HG02588 (cell line): ENCODE measurements around the gene PMPCA.
"Not testable (repeated sequence)": the region's sequence is repeated elsewhere in the genome, so short reads cannot be mapped to it uniquely, and the experiment has no call there.

ENCODE experiments used
- ATAC-seq: cut with Tn5 transposase; IDR thresholded peaks from one replicate; pipeline ENCODE4 v1.9.1; 2021; ENCODE audit warnings: mild to moderate bottlenecking, moderate library complexity; ENCODE audit not compliant: unreplicated experiment

Gene PMPCA

DNA sequence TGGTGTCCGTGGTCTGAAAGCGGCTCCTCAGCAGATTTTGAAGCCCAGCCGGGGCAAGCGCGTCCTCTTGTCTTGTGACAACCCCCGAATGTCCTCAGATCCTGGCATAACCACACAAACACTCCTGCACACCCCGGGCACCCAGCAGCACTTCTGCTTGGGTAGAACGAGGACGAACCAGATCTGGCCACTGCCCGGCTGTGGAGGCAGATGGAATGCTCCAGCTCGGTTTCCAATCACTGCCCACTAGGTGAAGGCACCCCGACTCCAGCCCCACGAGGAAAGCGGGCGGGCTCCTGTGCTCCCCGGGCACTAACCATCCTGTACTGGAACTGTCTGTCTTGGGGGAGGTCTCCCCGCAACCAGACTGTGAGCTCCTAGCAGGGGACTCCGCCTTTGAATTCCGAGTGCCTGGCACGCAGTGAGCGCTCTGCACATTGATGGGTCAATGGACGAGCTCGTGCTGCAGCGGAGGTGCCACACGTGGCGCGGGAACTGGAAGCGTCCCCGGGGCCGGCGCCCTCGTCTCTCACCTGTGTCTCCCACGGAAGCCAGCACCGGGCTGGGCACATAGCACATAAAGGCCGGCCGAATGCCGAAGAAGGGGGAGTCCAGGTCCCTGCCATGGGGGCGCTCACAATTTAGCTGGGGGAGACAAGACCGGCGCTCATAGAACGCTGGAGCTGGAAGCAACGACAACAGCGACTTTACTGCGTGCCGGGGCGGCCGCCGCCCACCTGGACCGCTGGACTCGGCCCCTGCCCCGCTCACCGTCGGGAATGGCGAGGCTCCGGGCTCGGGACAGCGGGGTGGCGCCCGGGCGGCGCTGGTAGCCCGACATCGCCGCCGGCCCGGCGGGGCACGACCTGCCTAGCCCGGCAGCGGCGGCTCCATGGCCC, 652 bp upstream of the PMPCA start:
- peak; percentile 19 for ATAC-seq

DNA sequence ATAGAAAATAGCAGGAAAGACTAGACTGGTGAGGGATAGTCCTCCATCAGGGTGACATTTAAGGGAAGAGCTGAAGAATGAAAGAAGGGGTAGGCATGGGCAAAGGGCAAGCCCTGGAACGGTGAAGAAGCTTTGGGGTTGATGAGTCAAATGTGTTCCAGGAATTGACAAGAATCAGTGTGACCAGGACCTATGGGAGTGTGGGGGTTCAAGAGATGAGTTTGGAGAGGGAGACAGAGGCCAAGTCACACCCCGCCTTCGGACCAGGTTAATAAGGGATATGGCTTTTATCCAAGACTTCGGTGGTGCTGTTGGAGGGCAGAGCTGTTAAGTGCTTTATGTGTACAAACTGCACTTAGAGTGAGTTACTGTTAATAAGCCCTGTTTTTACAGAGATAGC, 920 bp downstream of the PMPCA start:
- no peak for ATAC-seq

DNA sequence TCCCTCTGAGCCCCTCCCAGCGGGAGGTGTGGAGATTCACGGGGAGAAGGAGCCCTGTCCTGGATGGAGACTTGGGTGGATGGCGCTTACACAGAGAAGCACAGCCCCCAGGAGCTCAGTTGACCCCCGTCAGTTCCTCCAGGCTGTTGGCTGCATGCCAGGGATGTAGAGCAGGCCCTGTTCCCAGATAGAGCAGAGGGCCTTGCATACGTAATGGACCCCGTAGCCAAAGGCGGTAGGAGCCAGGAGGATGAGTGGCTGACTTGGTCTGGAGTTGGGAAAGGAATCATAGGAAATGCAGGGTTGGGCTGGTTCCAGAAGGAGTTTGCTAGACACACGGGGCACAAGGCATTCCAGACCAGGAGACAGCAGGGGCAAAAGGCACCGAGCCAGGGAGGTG, 2.5 kb downstream of the PMPCA start:
- no peak for ATAC-seq

DNA sequence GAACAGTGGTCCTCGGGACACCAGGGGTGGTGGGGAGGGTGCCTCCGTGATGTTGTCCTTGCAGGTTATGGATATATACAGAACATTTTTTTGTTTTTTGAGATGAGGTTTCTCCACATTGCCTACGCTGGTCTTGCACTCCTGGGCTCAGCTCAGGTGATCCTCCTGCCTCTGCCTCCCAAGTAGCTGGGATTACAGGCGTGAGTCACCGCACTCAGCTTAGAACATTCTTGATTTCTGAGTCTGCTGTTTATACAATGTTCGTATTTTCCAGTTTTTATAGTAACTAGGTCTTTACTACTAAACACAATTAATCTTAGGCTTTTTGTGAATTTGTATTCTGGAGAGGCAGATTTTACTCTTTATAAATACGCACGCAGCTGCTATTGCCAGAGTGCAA, 6.0 kb downstream of the PMPCA start:
- ATAC-seq: no peak

DNA sequence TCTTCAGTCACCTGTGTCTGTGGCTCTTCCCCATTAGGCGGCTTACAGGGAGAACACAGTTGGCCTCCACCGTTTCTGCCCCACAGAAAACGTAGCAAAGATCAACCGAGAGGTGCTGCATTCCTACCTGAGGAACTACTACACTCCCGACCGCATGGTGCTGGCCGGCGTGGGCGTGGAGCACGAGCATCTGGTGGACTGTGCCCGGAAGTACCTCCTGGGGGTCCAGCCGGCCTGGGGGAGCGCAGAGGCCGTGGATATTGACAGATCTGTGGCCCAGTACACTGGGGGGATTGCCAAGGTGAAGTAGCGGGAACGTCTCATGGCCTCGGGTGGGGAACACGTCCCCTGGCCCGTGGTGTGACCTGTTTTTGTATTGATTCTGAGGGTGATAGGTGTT, 6.5 kb downstream of the PMPCA start:
- ATAC-seq: no peak

DNA sequence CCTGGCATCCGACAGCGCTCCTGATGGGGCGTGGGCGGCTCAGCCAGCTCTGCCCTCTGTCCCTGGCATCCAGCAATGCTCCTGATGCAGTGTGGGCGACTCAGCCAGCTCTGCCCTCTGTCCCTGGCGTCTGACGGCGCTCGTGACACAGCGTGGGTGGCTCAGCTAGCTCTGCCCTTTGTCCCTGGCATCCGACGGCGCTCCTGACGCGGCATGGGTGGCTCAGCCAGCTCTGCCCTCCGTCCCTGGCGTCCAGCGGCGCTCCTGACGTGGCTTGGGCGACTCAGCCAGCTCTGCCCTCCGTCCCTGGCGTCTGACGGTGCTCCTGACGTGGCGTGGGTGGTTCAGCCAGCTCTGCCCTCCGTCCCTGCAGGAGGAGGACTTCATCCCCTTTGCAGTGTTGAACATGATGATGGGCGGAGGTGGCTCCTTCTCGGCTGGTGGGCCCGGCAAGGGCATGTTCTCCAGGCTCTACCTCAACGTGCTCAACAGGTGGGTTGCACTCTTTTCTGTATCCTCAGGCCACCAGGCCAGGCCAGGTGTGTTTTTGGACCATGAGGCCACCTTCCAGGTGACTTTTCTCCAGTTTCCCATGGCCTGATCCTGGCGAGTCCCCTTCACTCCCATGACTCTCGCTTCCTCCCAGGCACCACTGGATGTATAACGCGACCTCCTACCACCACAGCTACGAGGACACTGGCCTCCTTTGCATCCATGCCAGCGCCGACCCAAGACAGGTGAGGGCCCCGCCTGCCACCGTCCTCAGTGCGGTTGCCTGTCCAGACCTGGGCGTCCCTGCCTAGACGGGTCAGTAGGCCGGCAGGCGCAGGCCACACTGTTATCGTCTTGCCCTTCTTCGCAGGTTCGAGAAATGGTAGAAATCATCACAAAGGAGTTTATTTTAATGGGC, 8.0 kb downstream of the PMPCA start:
- ATAC-seq: no peak

DNA sequence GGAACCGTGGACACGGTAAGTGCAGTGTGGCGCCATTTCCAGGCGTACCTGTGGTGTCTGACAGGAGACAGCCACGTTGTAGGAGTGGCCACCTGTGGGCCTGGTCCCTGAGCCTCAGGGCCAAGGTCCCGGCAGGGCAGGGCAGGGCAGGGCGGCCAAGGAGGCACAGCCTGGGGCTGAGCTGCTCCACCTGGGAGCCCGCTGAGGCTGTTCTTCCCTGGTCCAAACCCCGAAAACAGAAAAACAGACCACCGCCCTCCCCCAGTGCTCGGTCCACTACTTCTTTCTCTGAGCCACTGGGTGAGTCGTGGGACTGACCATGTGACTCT, 8.6 kb downstream of the PMPCA start:
- ATAC-seq: no peak

DNA sequence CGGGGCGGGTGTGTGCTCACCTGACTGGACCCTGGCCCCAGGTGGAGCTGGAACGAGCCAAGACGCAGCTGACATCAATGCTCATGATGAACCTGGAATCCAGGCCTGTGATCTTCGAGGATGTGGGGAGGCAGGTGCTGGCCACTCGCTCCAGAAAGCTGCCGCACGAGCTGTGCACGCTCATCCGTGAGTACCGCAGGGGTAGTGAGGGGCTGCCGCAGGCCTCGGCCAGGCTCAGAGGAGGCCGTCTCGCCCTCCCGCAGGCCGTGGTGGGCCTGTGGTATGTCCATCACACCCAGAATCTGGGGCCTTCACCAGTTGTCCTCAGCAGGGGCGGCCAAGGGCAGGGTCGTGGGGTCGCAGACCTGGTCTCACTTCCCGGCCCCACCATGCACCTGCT, 11.3 kb downstream of the PMPCA start:
- ATAC-seq: no peak

DNA sequence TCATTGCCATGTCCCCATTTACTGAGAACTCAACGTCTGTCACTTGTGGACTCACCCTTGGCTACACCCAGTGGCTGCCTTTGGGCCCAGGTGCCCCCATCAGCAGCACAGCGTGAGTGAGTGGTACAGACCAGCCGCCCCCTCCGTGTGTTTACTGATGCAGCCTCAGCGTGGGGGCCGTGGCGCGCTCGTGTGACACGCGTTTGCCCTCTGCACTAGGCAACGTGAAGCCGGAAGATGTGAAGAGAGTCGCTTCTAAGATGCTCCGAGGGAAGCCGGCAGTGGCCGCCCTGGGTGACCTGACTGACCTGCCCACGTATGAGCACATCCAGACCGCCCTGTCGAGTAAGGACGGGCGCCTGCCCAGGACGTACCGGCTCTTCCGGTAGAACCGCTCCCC, 12.4 kb downstream of the PMPCA start:
- no peak for ATAC-seq

DNA sequence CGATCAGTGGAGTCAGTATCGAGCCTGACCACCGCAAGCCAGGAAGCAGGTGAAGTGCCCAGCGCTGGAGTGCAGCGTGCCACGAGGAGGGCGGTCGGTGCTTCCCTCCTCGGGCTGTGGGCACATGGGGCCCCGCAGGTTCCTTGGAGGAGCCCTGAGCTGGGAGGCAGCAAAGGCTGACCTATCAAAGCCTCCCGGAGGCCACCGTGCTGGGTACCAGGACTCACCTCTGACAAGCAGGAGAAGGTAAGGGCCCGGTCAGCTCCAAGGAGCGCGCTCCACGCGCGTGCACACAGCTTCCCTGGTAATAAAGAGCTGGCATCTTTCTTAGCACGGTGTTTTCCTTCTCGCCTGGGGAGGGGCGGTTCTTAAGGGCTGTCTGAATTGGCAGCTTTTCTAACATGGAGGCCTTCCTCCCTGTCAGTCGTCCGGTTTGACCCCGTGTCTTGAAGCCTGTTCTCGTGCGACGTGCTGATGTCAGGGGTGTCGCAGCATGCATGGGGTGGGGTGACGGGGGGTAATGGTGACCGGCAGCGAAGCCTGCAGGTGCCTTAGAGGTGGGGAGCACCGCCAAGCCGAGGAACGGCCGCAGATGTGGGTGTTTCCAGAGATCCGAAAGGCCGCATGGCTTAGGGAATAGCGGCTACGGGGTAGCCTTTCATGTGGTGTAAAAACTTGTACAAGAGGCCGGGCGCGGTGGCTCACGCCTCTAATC, 13.1 kb downstream of the PMPCA start:
- ATAC-seq: no peak

DNA sequence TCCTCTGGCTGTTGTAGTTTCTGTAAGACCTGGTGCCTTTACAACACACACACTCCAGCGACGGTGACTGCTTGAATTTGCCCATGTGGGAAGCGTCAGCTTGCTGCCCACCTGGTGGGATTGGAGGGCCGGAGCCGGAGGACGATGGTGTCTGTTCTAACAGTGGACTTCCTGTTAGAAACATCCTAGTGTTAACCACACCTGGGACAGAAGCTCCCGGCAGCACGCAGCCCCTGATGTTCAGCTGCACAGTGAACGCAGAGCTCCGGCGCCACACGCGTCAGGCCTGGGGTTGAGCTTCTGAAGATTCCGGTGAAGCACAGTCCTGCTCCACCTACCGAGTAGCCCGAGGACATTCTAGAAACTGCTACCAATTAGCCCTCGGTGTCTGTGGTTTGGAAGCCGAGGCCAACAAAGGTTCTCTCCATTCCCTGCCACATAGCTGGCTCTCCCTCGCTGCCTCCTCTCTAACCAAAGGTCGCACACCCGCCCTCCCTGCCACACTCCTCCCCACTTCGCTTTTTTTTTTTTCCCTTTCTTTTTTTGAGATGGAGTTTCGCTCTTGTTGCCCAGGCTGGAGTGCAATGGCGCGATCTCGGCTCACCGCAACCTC, 14.4 kb downstream of the PMPCA start:
- ATAC-seq: no peak

DNA sequence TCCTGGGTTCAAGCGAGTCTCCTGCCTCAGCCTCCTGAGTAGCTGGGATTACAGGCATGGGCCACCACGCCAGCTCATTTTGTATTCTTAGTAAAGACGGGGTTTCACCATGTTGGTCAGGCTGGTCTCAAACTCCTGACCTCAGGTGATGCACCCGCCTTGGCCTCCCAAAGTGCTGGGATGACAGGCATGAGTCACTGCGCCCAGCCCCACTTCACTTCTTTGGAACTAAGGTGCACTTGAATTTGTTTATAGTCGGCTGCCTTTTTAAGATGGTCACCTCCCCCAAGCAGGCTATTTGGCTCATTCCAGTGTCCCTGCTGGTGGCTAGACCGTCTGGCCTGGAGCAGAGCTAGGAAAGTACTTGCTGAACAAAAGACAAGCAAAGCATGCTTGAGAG, 14.9 kb downstream of the PMPCA start:
- ATAC-seq: not testable (repeated sequence)

DNA sequence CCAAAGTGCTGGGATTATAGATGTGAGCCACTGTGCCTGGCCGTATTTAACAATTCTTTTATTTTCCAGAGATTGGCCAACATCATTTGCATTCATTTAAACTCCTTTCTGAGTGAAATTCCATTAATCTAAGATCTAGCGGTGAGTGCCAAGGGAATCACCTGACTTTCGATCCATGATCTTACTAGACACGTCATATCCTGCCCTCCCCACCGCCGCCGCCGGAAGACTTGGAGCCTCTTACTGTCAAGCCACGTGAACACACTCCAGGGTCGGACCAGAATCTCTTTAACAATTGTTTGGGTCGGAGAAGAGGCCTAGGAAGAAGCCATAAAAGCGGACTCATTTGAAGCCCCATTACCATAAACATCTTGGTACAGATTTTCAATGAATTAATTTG, 16.3 kb downstream of the PMPCA start:
- ATAC-seq: no peak

DNA sequence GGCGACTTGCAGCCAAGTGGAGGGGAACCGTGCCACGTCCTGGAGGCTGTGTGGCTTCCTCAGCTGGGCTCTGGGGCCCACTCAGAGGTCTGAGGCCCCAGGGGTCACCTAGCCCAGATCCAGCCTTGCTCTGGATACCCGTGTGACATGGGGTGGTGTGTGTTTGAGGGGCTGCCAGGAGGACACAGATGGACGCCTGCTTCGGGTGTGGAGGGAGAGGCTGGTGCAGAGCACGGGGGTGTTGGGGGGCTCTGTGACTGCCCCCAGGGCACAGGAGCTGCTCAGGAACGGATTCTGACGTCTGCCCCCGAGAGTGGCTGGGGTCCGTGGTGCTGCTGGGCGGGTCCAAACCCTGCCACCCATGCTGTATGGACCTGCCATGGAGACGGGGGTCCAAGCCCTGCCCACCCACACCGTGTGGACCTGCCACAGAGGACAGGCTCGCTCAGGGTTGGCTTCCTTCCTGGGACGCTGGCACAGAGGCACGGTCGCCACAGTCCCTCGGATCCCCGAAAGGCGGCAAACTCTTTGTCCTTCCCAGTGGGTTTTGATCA, 18.7 kb downstream of the PMPCA start:
- no peak for ATAC-seq

DNA sequence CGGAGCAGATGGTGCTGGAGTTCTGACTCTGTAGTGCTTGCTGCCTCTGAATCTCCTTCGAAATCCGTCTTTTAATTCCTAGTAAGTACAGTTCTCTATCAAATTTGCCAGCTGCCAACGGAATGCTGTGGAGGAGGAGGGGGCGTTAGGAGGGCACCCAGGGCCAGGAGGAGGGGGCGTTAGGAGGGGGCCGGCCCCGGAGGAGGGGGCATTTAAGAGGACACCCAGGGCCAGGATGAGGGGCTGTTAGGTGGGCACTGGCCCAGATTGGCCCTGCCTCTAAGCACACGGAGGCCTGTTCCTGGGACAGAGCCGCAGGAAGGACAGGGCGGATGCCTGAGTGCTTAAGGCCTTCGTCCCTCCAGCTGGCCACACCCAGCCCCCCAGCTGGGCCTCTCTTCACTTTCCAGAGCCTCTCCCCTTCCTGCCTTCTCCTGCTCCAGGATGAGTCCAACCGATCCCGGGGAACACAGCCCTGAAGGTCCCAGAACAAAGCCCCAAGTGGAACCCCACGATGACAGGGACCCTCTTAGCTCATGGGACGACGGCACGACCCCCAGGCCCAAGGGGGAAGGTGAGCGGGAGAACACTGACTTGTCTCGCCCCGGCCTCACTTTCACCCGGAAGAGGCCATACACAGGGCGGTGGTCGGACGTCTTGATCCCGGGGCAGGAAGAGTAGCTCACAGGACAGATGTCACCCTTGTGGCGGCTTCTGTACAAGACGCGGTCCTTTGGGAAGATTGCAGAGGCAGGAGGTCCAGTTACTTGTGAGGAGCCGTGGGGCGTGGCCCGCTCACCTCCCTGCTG, 19.4 kb downstream of the PMPCA start:
- no peak for ATAC-seq

DNA sequence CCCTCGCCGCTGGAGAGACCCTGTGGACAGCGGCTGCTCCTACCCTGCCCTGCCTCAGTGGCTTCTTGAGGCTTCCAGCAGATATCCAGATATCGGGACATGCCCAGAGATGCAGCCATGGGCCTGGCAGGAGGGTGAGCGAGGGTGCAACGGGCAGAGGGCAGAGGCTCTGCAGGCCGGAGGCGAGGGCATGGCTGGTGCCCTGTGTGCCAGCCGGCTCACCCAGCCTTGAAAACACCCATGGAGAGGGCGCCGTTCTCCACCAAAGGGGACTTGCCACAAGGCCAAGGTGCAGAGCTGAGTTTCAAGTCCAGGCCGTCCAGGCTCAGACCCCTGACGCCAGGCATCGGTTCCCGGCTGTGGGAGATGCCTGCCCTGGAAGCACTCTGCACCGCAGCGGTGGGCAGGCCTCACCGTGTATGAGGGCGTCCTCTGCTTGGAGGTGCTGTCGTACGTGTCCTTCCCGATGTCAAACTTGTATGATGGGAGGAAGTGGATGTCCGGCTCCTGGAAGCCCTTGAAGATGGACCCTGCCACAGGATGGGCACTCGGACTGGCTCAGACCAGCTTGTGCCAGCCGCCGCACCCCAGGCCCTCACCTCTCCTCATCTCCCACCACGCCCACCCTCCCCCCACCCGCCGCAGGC, 20.3 kb downstream of the PMPCA start:
- ATAC-seq: no peak

DNA sequence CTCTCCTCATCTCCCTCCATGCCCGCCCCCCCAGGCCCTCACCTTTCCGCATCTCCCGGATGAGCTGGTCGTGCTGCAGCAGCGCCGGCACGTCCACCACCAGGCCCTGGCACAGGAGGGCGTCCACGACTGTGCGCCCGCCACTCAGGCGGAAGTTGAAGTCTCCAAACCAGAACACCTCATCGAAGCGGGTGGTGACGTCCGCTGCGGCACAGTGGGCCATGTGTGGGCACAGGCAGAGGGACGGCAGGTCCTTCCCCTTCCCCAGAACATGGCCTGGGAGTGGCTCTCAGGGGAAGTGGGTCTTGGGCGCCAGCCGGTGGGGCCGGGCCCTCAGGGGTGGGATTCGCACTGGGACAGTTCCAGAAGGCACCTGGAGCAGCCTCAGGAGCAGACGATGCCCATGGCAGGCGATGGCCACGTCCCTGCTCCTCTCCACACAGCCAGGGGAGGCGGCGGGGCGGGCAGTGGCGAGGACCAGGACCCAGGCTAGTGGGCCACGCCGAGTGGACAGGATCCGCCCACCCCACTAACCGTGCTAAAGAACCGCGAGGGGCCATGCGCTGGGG, 21.4 kb downstream of the PMPCA start:
- ATAC-seq: no peak

DNA sequence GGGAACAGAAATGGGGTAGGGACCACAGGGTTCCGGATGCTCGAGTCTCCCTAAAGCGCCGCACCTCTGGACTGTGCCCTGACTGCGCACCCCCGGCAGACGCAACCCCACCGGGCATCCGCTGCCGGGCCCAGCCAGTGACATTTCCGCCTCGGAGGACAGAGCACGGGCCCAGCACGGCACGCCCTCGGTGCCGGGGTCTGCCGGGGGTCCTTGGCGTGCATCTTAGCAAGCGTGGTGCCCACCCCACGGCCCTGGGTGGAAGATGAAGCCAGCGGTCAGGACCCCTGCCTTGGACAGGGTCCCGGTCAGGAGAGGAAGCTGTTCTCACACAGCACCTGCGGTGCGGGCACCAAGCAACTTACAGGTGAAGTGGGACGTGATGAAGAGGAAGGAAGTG, 22.1 kb downstream of the PMPCA start:
- no peak for ATAC-seq
